GM19468 (cell line): ENCODE measurements around the gene CNIH4.
"Not testable (repeated sequence)": the region's sequence is repeated elsewhere in the genome, so short reads cannot be mapped to it uniquely, and the experiment has no call there.

Experiments
- ATAC-seq: cut with Tn5 transposase; IDR thresholded peaks from one replicate; pipeline ENCODE4 v1.9.1; 2021; ENCODE audit warnings: mild to moderate bottlenecking, moderate library complexity, moderate number of reproducible peaks; ENCODE audit not compliant: unreplicated experiment; ENCODE audit errors: extremely low read depth

CNIH4 gene

DNA sequence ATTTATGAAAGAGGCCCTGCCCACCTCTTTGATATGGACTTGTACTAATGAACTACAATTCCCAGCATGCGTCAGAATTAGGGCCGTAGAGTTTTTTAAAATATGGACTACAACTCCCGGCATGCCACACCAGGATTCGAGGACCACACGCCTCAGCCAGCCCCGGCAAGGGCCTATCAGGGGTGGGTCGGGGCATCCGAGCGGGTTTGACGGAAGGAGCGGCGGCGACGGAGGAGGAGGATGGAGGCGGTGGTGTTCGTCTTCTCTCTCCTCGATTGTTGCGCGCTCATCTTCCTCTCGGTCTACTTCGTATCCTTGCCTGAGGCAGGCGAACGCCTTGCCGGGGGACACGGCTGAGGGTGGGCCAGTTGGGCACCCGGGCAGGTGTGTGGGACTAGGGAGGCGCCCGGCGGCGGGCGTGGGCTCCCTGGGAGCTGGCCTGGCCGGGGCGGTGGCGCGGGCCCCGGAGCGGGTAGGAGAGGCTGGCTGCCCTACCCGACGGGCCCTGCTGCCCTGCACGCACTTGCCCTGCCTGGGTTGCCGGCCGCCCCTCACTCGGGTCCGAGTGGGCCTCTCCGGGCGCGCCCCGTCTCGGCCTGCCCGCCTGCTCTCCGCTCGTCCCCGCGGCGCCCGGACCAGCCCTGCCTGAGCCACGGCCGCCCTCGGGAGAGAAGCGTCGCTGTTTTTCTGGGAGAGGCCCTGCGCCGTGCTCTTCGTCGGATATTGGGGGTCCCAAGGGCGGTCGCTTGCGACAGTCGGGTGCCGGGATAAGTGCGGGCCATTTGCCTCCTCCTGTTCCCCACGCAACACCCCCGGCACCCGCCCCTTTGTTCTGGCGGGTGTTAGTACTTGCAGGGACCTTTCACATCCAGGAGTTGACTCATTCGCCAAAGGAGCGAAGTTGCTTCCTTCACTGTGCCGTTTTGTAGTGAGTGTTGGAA lies at the start of gene CNIH4:
TSS of gene CNIH4 (plus strand) at position 195 of the 941 bp plus-strand sequence. CDS start at position 241, 46 bp downstream.
- ATAC-seq = peak; percentile 97

DNA sequence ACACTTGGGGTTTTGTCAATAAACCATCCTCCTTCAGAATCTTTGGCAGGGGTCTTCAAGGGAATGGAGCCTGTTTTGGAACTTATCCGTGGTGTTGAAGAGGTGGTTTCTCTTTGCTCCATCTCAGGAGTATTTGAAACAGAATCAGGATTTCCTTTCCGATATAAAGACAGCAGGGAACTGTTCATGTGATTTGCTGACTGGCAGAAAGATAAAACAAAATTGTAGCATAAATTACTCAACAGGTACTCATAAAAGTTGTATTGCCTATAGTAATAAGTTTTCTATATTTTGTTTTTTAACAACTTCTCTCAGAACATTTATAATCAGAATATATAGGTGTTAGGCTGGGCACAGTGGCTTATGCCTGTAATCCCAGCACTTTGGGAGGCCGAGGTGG lies 48.6 kb upstream of the CNIH4 start:
- no peak for ATAC-seq

DNA sequence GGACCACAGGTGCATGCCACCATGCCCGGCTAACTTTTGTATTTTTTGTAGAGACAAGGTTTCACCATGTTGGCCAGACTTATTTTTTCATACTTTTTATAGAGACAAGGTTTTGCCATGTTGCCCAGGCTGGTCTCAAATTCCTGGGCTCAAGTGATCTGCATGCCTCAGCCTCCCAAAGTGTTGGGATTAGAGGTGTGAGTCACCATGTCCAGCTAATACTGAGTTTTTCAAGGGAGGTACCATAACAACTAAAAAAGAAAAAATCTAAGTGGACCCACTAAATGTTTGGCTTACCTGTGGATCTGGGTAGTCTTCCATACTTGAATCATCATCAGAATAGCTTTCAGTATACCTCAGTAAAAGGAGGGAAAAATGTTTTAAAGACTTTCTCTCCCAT lies 45.2 kb upstream of the CNIH4 start:
- not testable (repeated sequence) for ATAC-seq

DNA sequence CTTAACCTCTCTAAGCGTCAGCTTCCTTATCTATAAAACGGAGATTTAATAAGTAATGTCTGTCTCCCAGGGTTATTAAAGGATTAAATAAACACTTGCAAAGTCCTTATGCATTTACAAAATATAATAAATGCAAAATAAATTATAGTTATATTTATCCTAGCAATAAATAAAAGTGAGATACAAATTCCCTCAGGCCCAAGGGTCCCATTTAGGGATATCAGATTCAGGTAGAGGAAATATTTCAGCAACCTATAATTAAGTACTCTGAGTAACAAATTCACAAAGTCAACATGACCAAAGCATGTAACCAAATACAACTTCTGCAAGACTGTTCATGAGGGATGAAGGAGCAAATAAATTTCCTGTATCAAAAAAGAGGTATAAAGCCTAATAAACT lies 44.7 kb upstream of the CNIH4 start:
- no peak for ATAC-seq

DNA sequence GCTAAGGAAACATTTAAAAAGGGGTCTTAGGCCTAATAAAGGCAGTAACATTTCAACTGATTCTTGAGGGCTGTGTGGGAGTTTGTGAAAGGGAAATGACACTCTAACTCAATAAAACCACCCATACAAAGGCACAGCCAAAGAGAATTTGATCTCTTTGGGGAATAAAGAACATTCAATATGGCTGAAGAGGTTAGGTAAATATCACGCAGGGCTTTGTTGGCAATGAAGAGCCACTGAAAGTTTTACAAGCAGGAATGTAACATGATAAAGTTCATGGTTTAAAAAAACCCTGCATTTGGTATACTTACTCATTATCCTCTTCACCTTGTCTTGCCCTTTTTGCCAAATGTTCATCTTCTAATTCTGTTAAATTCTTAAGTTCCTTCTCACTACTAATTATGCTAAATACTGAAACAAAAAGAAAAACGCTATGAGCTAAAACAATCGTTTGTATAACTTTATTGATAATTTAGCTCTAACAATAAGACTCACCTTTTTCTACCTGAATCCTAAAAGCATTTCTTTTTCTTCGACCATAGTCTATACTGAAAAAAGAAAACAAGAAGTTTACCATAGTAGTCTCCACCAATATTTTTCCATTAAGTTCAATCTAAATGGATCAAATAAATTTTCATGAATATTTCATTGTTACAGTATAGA lies 39.2 kb upstream of the CNIH4 start:
- no peak for ATAC-seq

DNA sequence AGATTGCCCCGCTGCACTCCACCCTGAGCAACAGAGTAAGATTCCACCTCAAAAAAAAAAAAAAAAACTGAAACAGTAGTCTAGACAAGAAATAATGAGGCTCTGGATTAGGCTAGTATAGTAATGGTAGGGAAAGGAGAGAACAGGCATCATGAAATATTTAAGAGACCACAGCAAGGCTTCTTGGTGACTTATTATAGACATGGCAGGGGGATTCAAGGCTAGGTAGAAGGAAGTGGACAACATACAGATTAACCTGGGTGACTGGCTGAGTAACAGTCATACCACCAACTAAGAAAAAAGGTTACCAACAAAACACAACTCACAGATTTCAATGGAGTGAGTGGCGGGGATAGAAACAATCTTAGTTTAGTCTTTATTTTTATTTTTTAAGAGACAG lies 35.0 kb upstream of the CNIH4 start:
- ATAC-seq = no peak

DNA sequence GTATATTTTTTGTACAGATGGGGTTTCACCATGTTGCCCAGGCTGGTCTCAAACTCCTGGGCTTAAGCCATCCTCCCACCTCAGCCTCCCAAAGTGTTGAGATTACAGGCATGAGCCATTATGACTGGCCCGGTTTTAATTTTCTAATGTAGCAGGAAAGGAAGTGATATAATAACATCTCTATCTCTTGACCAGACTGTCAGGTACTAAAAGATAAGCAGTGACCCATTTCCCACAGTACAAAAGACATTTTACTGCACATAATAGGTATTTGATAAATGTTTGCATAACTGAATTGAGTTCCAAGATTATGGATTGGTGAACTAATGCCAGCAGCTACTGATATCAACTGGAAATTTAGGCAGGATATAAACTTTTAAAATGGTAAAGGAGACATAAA lies 30.7 kb upstream of the CNIH4 start:
- ATAC-seq = no peak

DNA sequence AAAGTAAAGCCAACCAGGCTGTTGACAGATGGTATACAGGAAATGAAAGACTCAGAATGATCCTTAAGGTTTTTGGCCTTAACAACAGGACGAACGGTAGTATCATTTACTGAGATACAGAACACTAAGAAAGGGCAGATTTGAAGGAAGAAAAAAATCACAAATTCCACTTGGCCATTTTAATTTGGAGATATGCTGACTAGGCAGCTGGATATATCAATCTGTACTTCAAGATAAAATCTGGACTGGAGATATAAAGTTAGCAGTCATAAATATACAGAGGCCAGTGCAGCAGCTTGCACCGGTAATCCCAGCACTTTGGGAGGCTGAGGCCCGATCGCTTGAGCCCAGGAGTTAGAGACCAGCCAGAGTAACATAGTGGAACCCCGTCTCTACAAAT lies 28.0 kb upstream of the CNIH4 start:
- ATAC-seq = no peak

DNA sequence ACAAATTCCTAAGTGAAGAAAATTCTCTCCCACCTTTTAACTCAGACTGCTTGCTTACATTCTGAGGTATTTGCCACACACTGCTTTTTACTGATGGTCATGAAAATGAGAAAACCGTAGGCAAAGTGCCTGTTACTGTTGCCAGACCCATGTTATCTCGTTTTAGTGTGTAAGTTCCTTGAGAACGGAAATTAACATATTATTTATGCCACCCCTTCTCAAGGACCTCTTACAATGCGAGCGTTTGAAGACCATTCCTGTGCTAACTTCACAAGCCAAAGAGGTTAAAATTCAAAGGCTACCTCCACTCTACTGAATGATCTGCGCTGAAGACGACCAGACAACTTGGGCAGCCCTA lies 27.2 kb upstream of the CNIH4 start:
- no peak for ATAC-seq

DNA sequence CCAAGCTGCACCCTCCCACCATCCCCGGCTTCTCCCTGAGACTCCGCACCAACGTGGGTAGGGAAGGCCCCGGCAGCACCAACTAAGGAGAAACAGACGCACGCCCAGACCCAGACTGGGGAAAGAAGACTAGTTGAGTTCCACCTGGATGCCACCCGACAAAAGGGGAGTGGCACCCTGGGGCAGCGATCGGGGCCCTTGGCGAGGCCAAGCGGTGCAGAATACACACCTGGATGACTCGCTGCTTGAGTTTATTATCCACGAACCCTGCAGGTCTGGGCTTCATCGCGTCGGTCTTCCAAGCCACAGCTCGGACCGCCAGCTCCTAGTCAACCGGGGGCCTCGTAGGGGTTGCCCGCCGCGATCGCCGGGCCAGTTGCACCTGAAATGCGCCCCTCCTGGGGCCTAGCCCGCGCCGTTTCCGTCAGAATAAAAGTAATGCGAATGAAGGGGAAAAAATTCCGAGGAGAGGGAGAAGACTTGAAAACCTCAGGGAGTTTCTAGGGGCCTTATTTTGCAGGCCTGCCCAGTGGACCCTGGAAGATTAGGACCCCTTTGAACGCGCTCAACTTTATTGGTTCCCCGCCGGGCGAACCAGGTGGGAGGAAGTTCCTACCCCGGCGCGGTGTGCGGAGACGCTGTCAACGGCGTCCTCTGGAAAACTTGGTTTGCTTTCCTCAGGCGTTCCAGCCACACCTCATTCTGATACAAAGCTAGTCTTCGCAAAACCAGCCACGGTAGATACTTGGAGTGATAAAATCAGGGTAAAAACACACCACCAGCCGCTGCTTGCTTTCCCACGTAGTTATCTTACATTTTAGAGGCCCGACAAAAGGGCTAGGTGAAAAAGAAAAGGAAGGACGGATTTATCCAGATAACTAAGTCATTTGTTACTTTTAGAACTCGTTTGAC lies 26.6 kb upstream of the CNIH4 start, which contains the start of gene NVL:
TSS of gene NVL (minus strand) at position 331 of the 912 bp plus-strand sequence. CDS start at position 286, 45 bp downstream.
- peak; percentile 79 for ATAC-seq

DNA sequence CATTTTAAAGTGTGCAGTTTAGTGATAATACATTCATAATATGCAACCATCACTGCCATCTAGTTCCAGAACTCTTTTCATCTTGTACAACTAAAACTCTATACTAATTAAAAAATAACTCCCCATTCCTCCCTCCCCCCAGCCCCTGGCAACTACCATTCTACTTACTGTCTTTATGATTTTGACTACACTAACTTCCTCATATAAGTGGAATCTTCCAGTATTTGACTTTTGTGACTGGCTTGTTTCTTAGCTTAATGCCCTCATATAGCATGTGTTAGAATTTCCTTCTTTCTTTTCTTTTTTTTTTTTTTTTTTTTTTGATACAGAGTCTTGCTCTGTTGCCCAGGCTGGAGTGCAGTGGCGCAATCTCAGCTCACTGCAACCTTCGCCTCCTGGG lies 25.4 kb upstream of the CNIH4 start:
- ATAC-seq = no peak

DNA sequence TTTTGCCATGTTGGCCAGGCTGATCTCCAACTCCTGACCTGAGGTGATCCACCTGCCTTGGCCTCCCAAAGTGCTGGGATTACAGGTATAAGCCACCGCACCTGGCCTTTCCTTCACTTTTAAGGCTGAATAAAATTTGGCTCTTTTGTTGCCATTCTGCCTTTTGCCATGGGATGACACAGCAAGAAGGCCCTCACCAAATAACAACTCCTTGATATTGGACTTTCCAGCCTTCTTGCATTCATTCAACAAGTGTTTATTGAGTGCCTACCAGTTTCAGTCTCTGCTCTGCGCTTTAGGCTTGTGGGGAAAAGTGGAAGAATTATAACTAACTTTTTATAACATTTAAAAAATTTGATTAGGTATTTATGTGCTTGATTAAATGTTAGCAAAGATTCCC lies 24.9 kb upstream of the CNIH4 start:
- ATAC-seq = no peak

DNA sequence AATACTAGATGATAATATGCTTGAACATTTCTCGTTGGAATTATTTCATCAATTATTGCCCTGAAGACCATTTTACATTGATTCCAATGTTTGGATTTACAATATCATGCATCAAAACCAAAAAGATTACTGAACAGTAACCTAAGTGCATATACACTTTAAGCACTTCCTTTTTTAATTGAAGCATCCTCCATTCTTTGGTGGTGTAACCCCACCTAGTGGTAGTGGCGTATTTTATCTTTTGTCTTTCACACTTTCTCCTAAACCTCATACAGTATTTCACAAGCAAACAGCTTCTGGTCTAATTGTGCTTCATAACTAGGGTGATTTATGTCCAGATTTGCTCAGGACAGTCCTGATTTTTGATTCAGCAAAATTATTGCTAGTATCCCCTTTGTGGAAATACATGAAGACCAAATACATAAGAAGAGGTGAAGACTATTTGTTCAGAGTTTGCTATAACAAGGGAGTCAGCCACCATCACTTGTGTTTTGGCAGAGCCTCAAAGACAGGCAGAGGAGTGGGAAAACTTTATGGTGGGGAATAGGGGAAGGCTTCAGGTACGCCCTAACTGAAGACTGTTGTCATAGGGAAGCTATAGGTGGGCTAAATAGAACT lies 23.3 kb upstream of the CNIH4 start:
- ATAC-seq = no peak

DNA sequence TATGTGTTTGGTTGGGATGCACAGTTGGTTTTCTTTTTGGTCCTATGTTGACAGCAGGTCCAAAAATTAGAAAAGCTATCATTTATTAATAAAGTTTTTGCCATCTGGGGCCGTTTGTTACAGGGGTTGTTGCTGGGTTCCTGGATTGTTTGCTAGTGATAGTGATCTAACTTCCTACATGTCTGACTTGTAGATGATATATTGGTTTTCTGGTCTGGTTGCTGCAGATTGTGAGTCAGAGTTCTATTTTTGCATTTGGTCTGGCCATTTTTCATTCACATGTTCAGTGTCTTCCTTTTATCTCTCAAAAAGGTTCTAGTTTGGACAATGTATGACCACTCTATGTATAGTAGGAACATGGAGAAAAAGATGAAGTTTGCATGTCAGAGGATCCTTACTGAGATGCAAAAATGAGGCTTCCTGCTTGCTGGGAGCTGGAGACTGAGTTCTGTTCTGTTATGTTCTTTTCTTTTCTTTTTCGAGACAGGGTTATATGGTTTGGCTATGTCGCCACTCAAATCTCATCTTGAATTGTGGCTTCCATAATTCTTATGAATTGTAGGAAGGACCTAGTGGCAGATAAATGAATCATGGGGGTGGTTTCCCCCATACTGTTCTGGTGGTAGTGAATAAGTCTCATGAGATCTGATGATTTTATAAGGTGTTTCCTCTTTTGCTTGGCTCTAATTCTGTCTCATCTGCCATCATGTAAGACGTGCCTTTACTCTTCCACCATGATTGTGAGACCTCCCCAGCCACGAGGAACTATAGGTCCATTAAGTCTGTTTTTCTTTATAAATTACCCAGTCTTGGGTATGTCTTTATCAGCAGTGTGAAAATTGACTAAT lies 22.5 kb upstream of the CNIH4 start:
- ATAC-seq = no peak

DNA sequence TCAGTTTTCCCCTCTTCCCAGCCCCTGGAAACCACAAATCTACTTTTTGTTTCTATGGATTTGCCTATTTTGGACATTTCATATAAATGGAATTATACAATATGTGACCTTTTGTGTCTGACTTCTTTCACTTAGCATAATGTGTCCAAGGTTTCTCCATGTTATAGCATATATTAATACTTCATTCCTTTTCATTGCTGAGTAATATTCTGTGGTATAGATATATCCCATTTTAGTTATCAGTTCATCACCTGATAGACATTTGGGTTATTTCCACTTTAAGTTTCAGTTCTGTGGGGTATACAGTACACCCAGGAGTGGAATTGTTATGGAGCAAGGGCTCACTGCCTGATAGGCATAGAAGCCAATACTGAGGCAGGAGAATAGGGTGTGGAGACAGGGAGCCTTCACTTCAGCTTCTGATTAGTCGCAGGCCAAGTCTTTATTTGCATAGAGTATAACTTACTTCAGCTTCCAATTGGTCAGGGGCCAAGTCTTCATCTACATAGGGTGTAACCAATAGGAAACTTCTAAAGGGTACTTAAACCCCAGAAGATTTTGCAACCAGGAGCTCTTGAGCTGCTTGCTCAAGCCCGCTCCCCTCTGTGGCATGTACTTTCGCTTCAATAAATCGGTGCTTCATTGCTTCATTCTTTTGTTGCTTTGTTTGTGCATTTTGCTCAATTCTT lies 18.4 kb upstream of the CNIH4 start:
- ATAC-seq = no peak

DNA sequence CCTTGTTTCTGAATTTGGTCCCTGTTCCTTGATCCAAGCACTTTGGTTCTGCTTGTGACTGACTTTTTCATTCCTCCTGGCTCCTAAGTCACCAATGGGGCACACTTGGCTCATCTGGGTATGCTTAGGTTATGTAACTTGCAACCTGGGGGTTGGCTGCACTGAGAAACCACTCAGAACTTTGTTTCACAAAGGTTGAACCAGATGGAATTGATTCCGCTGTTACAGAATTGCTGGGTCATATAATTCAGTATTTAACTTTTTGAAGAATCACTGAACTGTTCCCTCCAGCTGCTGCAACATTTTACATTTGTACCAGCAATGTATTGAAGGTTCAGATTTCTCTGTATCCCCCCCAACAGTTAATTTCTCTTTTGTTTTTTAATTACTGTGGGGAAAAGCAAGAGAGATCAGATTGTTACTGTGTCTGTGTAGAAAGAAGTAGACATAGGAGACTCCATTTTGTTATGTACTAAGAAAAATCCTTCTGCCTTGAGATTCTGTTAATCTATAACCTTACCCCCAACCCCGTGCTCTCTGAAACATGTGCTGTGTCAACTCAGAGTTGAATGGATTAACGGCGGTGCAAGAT lies 17.1 kb upstream of the CNIH4 start:
- ATAC-seq = no peak

DNA sequence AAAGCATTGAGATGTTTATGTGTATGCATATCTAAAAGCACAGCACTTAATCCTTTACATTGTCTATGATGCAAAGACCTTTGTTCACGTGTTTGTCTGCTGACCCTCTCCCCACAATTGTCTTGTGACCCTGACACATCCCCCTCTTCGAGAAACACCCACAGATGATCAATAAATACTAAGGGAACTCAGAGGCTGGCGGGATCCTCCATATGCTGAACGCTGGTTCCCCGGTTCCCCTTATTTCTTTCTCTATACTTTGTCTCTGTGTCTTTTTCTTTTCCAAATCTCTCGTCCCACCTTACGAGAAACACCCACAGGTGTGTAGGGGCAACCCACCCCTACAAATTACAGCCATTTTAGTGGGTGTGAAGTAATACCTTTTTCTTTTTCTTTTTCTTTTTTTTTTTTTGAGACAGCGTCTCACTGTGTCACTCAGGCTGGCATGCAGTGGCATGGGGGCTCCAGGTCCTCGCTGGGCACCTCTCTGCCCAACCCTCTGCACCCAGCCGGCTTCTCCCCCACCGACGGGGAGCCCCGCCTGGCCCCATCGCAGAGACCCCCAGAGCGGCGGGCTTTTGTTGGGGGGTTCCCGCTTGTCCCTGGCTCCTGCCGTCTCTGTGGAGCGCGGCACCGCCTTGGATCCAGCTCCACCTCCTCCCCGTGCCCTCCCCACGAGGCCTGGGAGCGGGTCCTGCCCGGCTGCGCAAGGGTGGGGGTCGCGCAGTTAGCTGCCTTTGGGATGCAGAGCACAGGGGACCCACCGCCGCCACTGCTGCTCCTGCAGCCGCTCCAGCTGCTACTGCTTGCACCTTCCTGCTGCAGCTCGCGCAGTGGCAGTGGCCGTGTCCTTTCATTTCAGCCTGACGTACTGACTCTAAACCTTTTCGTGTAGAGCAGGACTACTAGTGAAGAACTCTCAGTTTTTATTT lies 16.0 kb upstream of the CNIH4 start:
- not testable (repeated sequence) for ATAC-seq
